ENCODE results near the gene SLC5A5. TPM values are rescaled to one million over a fixed set of nuclear protein-coding genes. Genes with fewer than 3 reads are reported as not detected.
A peak's percentile ranks its signal among the peaks of the same experiment; 100 is the strongest.

SLC5A5 gene
- total and polyA plus RNA-seq, 2 of the 8 experiments (the other 6 are each of a cell fraction or from before 2014, with no cell fraction given), result 1.5 to 1.8 TPM

GRCh38 chr19:17873786-17874757 lies 2.3 kb downstream of the SLC5A5 start (continued):
- 0 out of 4 replicates have a peak, but pooled peaks of 1 of the 3 experiments have one; percentile 1 for TF ChIP-seq CTCF (IDR thresholded peaks at IDR 0.05; ENCODE audit: control extremely low read depth in 1 of 3, insufficient read depth in 1 of 3, low read depth in 1 of 3, low read length in 3 of 3)
- no peak for TF ChIP-seq HDAC6 (IDR thresholded peaks at IDR 0.05; ENCODE audit: low read depth, low read length)
